ENCODE results near the gene CTXND1. TPM values are rescaled to one million over a fixed set of nuclear protein-coding genes. Genes with fewer than 3 reads are reported as not detected.

The CTXND1 gene
- 0.01 to 0.02 TPM (median 0.01 TPM) in 3 of 5 replicates, not detected in the others for total RNA-seq (2022; extraction: Qiagen RNA extraction; ENCODE audit: low read depth)

GRCh38 chr15:80252121-80252518 lies at the start of gene CTXND1:
TSS of gene CTXND1 (minus strand) at chr15:80252213. CDS start at chr15:80201949, 50,264 bp downstream.

DNA sequence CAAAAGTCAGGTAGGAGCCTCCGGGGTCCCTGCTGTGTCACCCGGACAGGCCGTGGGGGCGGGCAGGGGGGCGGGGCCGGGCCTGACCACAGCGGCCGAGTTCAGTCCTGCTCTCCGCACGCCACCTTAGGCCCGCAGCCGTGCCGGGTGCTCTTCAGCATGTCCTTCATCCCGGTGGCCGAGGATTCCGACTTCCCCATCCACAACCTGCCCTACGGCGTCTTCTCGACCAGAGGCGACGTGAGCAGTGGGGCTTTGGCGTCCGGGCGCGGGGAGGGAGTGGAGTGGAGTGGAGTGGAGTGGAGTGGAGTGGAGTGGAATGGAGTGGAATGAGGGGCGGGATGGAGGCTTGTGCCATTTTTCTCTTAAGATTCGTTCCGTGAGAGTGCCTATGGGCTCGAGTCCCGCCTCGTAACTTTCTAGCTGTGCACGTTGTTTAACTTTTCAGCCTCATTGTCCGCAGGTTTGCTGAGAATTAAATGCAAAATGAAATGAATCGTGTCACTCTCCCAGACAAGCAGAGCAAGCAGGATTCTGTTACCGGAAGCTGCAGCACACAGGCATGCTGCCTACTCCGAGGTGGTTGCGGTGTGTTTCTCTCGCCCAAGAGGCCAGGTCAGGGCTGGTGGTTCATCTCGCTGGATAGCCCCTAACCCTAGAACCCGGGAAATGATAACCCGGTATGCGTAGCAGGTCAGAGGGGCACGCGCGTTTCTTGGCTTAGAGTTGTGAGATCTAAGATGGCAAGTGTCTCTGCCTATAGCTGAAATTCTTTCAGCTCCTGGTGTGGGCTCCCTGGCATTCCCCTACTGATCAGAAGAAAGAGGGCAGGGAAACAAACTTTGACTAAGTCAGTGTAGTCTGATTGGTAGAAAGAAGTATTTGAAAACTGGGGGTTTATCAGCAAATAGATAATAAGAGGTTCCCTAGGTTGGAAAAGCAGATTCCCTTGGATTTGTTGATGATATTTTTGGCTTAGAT lies 98.8 kb downstream of the CTXND1 start, which contains the start of gene FAH:
FAH (plus strand) TSS at position 104 of the 981 bp plus-strand sequence; CDS start at position 160, 56 bp downstream.

Other genes with a start within 250 kb of the CTXND1 start
- gene ZFAND6, start 192.5 kb downstream of the CTXND1 start, total RNA-seq (2022; extraction: Qiagen RNA extraction; ENCODE audit: low read depth) = 108 to 130 TPM (median 122 TPM) in 5 replicates
- gene FAH, start 99.2 kb downstream of the CTXND1 start, total RNA-seq (2022; extraction: Qiagen RNA extraction; ENCODE audit: low read depth) = 33.0 to 40.2 TPM (median 38.0 TPM) in 5 replicates
- 16.8 to 20.6 TPM (median 18.4 TPM) in 5 replicates for gene ARNT2, start 152.2 kb upstream of the CTXND1 start, total RNA-seq (2022; extraction: Qiagen RNA extraction; ENCODE audit: low read depth)

All from A549 treated with DMSO at 1 μM for 4 hours (cell line).